Left renal cortex interstitium (tissue), 4 donors: ENCODE measurements around the gene ALDH9A1. TPM values are rescaled to one million over a fixed set of nuclear protein-coding genes. Genes with fewer than 3 reads are reported as not detected.
A peak's percentile ranks its signal among the peaks of the same experiment; 100 is the strongest.
"Not testable (repeated sequence)": the region's sequence is repeated elsewhere in the genome, so short reads cannot be mapped to it uniquely, and the experiment has no call there.

ENCODE experiments used
- DNase-seq, 4 donors: peaks; one replicate each; pipeline ENCODE4 v3.0.0-alpha.2; 2013; ENCODE audit warnings: low read depth in 4 of 4, low spot score in 2 of 4, missing footprints in 1 of 4
- polyA plus RNA-seq, 4 donors: library from polyadenylated mRNA; unstranded; fragments of 120-200 nt; gene quantifications; one replicate each; pipeline ENCODE4 v1.2.1, GENCODE V29; 2013; ENCODE audit not compliant: insufficient read length in 4 of 4

Gene ALDH9A1
- polyA plus RNA-seq, 4 donors, result 95.5 to 116 (median 106) TPM

DNA sequence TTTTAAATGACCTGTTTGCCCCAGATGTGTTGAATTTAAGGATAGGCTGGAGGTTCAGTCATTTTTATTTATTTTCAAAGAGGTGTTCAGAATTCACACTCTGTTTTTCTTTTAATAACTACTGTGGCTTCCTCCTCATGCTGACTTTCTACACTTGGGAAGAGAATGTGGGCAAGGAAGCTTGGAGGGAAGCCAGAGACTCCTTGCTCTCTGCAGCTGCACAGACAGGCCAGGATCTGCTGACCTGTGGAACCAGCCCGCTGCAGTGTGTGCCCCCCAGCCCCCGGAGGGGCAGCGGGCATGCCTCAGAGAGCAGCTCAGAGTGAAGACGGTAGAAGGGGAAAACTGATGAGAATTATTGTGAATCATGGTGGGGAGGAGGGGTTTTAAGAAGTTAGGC, 50.4 kb downstream of the ALDH9A1 start:
- no peak for DNase-seq

DNA sequence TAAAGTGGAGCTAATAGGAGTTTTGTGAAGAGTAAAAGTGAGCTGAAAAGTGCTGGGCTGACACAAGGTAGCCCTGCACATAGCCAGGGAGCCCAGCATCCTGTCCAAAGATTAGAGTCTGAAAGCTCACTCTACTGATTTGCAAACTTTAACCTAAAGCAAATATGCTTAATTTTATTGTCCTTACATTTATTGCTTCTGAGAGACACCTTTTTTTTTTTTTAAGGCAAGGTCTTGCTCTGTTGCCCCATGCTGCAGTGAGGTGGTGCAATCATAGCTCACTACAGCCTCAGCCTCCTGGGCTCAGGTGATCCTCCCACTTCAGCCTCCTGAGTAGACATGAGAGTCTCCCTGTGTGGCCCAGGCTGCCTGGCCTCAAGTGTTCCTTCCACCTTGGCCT, 50.8 kb downstream of the ALDH9A1 start:
- DNase-seq, result no peak

GRCh38 chr1:165645654-165646366, 52.6 kb downstream of the ALDH9A1 start:
- no peak for DNase-seq

- no peak for DNase-seq
These were observed 54.2 kb downstream of the ALDH9A1 start for GRCh38 chr1:165644064-165644735.

- DNase-seq, result no peak
These were observed 57.0 kb downstream of the ALDH9A1 start for GRCh38 chr1:165641231-165641987.

DNA sequence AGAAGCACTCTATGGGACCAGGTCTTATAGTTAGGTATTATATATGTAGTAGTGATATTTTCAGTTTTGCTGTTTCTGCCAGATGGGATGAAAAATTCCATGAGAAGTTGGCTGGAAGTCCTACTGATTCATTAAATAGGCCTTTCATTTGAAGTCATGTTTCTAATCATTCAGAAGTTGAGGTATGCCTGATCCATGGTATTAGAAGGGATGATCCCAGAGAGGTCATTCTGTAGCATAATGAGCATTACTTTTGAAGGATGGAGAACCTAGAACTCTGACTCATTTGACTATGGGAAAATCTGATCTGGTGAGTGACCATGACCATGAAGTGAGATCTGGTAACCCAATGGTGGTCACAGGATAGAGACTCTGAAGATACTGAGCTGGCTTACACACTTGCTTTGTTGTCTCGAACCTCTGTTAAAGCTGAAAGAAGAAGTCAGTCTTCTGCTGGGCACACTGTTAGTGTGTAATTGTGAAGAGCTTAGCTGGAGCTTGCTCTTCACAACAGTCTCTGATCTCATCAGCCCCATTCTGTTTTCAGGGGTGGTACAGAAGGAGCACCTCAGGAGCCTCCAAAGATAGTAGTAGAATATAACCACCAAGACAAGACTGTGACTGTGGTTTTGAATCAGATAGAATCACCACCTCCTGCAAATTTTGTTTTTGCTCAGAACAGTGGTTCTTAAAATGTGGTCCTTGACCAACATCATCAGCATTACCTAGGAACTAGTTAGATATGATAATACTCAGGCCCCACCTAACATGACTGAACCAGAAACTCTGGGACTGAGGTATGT, 58.3 kb downstream of the ALDH9A1 start:
- DNase-seq, result no peak

DNA sequence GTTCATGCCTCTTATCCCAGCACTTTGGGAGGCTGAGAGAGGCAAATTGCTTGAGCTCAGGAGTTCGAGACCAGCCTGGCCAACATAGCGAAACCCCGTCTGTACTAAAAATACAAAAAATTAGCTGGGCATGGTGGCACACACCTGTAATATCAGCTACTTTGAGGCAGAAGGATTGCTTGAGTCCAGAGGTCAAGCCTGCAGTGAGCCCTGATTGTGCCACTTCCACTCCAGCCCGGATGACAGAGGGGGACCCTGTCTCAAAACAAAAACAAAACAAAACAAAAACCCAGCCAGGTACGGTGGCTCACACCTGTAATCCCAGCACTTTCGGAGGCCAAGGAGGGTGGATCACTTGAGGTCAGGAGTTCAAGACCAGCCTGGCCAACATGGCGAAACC, 60.2 kb downstream of the ALDH9A1 start:
- DNase-seq, result not testable (repeated sequence)

GRCh38 chr1:165637427-165637826, 60.9 kb downstream of the ALDH9A1 start:
- no peak for DNase-seq

DNA sequence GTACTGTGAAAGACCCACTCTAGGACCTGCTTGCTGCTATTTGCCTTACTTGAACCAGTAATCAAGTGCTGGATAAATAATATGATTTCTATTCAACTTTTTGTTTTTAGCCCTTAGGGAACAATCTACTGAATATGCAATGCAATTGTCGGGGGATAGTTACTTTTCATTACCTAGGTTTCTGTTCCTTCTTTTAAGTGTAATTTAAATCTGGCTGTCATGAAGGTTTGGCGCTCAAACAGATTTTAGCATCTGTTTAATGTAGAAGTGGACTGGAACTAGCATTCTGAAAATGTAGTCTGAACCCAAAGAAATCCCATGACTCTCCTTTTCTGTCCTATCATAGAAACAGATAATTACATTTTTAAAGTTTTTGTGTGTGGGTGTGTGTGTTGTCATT, 62.5 kb downstream of the ALDH9A1 start:
- no peak for DNase-seq

- DNase-seq, result no peak
These were observed 63.0 kb downstream of the ALDH9A1 start for GRCh38 chr1:165635329-165635728.

- DNase-seq, result no peak
These were observed 64.0 kb downstream of the ALDH9A1 start for GRCh38 chr1:165634154-165634921.

- DNase-seq, result no peak
These were observed 64.7 kb downstream of the ALDH9A1 start for GRCh38 chr1:165633614-165634013.

DNA sequence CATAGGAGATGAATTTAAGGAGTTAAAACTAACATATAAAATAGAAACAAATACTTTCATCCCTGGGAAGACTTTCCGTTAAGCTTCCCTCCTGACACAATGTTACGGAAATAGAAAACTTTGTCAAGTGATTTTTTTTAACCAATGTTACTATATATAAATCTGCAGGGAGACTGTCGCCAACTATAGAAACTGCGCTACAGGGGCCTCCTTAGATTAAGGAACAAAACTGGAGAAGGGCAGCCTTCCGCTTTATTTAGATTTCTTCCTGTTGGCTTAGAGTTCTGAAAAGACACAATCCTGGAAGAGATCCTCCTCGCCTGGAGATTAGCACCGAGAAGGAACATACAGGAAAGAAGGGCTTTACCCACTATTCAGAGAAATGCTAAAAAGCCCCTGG, 65.9 kb downstream of the ALDH9A1 start:
- no peak for DNase-seq

GRCh38 chr1:165632152-165632469, 66.3 kb downstream of the ALDH9A1 start:
- no peak for DNase-seq

GRCh38 chr1:165631342-165632151, 66.8 kb downstream of the ALDH9A1 start:
- DNase-seq, result peak in 2 of 4 donors; percentile 39 to 70

DNA sequence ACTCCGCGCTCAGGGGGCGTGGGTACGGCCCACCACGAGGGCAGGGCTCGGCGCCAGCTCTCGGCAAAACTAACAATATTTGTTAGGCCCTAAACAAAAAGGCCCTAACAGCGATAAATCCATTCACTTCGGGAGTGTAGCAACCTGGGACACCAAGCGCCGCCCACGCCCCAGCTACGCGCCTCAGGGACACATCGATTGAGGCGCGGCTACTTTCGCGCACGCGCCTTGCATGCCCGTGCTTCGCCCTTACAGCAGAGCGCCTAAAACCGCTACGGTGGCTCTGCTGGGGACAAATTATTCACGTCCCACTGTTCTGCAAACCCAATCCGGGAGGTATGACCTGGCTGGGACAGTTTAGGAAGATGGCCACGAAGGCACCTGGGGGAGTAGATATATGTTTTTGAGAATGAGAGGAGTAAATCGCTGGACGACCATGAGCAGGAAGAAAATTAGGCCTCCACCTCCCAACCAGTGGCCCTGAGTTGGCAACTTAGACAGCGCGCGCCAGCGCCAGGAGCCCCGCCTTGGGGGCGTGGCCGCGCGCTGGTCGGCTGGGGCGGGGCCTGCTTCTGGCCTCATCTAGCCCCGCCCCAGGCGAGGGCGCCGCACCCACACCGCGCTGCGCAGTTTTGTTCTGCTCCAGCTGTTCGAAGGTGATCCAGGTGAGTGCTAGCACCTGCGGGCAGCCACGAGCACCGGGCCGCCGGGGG, 67.6 kb downstream of the ALDH9A1 start, which contains the start of gene MGST3:
Gene MGST3, plus strand, starts transcription at position 606 of the 713 bp plus-strand sequence. CDS start 18,614 bp downstream, outside the sequence.
- peak; percentile 93 to 99 (median 98) for DNase-seq

GRCh38 chr1:165629848-165630628, 68.3 kb downstream of the ALDH9A1 start:
- DNase-seq, result no peak

DNA sequence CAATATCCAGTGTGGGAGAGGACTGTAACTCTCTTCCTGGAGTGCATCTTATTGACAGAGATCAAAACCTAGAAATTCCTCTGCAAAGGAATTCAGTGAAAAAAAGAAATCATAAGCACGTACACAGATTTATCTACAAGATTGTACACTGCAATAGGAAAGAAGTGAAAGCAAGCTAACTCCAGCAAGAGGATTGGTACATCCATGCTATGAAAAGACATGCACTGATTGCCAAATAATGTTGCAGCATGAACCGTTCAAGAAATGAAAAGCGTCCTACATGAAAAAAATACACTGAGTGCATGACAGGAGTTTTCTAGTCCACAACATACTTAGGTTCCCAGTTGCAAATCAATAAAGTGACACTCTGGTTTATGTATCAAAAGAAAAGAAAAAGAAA, 69.2 kb downstream of the ALDH9A1 start:
- DNase-seq, result no peak
